NK-92 (cell line): Measurements from ENCODE around the gene IGFN1.

Experiments used
- DNase-seq: peaks from one replicate; lab custom pipeline; 2025; ENCODE audit not compliant: unreplicated experiment; lab: John Stamatoyannopoulos, UW

IGFN1 gene

DNA sequence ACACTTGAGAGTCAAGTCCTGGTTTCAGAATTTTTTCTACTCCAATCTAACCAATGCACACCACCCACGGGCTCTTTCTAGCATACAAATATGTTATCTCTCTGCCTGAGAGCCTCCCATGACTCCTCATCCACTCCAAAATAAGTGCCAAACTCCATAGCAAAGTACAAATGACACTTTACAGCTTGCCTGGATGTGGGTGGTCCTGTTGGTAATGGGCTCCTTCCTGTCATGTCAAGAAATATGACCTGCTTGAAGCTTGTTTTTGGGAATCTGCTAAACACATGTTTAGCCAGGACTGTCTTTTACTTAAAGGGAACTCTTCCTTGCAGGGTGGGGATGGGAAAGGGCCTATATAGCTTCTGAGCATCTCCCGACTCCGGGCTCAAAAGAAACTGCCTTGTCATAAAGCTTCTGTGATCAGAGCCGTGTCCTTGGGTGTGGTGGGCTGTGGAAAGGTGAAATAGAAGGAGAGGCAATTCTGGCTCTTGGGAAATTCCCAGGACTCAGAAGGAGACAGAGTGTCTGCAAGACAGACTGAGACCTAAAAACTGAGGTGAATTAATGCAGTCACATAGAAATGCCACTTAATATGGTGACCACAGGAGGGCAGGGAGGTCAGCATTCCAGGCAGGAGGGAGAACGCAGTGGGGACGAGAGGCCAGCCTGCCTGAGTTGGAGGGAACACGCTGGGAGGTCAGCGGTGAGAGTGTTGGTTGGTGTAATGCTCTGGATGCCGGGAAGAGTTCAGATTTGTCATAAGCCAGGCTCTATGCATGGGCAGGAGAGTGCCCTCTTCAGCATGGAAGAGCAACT, 6.1 kb upstream of the IGFN1 start:
- DNase-seq: no peak

DNA sequence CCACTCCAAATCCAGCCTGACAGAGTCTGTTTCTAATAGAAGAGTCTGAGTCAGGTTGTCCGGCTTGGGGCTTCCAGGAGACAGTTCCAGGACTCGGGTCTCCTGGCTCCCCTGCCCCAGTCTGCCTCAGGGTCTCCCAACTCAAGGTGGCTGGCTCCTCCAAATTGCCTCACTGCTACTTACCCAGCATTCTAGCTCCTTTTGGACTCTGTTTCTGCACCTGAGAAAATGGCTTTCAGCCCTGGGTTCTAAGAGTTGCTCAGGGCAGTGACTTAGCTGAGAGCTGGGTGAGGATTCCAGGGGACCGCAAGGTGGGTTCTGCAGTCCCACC, 5.5 kb upstream of the IGFN1 start:
- DNase-seq: no peak

DNA sequence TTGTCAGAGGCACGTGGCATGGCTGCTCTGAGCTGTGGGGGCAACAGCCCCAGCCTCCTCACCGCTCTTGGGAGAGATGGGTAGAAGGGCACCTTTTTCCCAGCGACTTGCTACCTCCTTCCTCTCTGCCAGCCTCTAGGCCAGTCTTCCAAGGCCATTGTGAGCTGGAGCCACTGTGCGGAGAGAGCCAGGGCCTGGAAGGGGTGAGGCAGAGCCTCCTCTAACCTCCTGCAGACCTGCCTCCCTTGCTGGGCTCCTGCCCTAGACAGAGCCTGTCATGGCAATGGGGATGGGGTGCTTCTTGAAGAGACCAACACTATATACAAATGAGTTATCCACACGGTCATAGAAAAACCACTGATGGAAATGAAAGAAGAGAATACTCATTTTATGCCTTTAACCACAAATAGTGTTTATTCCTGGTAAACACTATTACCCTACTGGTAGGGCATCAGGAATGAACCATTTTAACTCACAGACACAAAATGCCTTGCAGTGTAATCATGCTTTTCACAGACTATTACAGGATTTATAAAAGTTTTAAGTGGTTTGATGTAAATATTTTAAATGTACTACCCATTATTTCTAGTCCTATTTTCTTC, 5.0 kb upstream of the IGFN1 start:
- DNase-seq: no peak

DNA sequence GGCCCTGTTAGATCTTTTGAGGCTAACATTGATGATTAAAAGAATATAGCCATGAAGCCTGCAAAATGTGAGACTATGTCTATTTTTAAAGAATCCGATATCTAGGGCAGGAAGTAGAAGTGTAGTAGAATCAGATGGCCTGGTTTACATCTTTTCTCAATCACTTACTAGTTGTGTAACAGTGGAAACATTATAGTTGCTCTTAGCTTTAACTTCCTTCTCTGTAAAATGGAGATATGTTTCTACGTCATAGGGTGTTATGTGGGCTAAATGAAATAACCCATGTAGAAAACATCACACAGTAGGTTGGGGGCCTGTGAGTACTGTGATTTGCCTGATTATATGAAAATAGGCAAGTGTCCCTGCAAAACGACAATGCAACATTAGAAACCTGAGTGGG, 4.4 kb upstream of the IGFN1 start:
- no peak for DNase-seq

DNA sequence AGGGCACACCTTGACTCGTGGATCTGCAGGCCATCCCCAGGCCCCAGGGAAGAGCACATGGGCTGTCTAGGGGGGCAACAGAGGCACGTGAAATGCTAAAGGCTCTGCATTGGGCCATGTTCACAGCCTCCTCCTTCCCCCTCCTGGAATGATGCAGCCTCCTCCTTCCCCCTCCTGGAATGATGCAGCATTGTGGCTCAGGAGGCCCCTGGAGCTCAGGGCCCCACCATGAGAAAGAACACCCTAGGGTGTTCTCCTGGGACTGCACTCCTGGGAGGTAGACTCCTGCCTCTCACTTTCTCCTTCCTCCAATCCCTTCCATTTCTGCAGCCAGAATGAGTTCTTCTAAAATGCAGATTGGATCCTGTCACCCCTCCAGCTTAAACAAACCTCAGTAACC, 1.5 kb upstream of the IGFN1 start:
- no peak for DNase-seq

DNA sequence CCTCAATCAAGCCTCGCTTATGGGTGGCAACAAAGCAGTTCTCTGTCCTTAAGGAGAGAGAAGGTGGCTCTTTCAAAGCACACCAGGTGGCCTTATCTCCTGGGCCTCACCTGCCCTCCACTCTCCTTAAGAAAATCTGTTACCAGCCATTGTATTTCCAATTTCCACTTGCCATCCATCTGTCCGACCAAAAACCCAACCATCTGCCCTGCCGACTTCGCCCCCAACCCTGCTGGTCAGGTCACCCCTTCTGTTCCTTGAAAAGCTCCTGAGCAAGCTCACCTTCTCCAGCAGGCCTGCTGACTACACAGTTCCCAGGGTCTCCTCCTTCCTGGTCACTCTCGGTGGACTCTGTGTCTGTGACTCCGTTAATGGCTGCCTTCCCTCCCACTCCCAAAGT, 619 bp upstream of the IGFN1 start:
- no peak for DNase-seq

DNA sequence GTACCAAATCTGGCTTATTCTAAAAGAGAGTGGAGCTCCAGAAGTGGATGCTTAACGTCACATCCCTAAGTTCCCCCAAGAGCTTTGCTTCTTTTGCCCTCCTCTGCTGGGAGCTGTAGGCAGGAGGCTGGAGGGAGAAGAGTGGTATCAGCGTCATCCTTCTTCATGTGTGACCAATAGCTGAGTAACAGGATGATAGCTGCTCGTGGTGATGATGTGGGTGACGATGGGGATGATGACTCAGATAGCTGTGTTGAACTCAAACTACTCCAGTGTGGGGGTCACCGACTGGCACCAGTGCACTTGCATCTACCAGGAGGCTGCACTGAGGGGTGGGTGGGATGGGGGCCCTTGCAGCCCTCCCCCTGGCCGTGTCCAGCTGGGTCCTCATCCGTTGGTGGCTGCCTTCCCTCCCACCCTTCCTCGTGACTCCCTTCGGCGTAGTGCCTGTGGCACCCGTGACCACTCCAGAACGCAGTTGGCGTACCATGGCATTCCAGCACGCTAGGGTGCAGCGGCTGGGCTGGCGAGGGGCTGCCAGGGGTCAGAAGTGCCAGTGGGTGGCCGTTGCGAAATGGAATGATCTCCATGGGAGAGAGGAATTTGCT, 1.1 kb downstream of the IGFN1 start:
- DNase-seq: no peak

DNA sequence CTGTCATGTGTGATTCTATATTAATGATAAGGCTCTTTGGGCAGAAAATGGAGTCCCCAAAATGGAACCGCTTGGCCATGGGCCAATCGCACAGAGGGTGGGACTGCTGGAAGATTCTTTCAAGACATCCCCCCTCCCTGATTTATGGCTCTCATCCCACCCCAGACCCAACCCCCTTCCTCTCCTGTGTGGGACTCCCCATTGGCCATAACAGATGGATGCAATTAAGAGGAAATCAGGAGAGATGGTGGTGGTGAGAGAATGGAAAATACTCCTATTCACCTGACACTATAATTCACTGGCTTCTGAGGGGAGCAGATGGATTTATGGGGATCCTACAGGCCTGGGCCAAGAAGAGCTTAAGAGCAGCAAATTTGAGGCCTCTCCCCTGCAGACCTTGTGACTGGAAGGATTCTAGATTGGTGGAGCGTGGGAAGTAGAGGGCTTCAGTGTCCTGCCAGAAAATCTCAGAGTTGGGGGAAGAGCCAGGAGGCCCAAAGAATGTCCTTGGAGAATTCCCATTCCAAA, 1.7 kb downstream of the IGFN1 start:
- no peak for DNase-seq

DNA sequence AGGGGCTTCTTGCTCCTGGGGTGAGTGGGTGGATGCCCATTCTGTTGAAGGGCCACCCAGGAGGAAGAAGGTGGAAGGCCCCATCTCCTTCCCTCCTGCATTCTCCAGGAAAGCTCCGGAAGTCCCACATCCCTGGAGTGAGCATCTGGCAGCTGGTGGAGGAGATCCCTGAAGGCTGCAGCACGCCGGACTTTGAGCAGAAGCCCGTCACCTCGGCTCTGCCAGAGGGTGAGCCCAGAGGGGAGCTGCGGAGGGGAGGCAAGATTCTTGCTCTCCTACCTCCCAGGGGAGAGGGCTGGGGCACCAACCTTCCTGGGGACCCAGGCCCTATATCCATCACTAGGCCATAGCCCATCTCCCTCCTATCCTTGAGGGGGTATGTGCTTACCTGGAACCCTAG, 3.4 kb downstream of the IGFN1 start:
- no peak for DNase-seq

DNA sequence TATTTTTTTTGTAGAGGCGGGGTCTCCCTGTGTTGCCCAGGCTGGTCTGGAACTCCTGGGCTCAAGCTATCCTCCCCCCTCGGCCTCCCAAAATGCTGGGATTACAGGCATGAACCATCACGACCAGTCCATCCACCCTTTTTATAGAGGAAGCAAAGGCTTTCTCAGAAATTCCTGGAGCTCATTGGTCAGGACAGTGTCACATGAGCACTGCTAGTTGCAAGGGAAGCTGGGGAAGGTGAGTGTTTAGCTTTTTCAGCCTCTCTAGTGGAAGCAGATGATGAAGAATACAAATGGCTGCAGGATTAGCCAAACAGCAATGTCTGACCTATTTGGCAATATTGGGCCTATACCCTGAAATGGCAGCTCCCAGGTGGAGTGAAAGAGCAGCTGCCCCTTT, 8.0 kb downstream of the IGFN1 start:
- DNase-seq: no peak

DNA sequence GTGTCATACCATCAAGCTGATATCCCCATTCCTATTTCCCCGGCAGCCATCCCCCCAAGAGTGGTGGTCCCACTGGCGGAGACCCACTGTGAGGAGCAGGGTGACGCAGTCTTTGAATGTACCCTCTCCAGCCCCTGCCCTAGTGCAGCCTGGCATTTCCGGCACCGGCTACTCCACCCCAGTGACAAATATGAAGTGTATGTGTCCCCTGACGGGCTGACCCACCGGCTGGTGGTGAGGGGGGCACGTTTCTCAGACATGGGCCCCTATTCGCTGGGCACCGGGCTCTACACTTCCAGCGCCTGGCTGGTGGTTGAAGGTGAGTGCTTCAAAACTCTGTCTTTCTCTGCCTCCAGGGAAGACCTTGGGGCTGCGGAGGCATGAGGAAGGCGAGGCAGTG, 14.4 kb downstream of the IGFN1 start:
- DNase-seq: no peak

DNA sequence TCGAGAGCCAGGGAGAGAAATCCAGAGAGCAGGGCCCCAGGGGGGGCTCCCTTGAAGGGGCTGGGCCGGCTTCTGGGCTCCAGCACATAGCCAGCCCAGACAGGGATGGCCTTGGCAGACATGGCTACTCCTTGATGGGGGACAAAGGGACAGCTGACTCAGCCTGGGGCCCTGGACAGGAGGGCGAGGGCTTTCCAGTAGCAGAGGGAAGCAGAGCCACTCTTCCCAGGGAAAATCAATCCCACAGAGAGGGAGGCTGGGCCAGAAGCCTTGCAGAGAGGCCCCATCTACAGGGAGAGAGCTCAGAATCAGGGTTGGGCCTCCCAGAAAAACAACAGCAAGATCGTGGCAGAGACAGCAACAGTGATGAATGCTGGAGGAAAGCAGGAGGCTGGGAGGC, 15.6 kb downstream of the IGFN1 start:
- no peak for DNase-seq

DNA sequence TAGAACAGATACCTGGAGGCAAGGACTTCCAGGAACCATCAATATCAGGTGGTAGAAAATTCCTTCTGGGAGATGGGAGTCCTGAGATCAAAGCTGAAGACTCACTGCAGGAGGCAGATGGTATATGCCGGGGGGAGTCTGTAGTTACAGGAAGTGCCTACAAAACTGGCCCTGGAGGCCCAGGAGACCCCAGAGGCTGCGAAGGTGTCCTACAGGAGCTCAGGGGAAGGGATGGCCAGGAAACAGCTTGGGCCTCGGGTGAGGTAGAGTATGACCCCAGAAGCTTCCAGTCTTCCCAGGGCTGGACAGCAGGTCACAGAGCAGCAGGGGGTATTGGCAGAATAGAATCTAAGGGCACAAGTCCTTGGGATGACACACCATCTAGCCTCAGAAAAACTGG, 16.4 kb downstream of the IGFN1 start:
- no peak for DNase-seq

DNA sequence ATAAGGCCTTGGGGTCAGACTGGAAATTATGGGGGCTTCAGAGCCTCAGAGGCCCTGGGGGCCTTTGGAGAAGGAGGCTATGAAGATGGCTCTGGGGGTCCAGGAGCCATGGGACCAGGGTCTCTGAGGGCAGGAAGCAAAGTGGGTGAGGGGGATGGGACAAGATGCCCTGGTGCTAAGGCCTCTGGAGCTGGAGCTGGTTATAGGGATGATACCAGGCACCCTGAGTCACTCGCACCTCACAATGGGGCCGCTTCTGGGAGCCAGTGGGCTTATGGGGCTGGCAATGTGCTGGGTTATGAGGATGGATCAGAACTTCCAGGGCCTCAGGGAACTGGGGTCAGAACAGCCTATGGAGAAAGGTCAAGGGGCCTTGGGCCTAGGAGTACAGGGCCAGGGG, 17.6 kb downstream of the IGFN1 start:
- DNase-seq: no peak

DNA sequence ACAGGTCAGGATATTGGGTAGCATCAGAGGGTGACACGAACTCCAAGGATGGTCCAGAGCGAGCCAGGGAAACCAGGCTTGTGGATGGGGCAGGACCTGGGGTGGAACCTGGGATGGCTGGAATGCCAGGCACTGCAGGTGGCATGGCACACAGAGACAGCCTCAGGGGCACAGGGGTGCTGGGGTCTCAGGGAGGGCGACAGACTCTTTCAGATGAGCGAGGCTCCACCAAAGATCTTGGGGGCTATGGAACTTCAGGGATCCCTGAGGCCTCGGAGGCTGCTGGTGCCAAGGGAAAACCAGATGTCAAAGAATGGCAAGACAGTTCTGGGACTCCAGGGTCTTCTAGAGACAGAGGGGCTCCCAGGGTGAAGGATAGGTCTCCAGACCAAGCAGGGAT, 21.4 kb downstream of the IGFN1 start:
- DNase-seq: no peak

DNA sequence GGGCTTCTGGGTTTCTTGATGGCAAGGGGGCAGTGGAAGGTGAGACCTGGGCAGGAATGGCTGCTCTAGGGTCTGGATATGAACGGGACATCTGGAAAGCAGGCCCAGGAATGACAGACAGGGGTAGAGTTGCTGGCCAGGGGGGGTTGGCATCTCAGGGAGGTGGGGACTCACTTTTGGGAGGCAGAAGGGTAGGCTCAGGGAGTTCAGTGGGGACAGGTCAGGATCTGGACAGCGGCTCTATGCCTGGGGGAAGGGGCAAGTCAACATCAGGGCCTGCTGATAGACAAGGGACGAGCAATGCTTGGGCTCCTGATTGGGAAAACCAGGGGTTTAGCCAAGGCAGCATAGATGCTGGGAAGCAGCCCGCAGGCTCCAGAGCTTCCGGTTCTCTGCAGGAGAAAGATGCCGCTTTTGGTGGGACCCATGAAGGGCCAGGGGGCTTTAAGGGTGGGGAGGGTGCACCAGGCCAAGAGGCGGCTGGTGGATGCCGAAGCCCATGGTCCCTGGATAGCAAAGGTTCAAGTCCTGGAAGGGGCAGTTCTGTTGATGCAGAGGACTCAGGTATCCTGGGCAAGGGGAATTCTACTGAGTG, 21.9 kb downstream of the IGFN1 start:
- no peak for DNase-seq

DNA sequence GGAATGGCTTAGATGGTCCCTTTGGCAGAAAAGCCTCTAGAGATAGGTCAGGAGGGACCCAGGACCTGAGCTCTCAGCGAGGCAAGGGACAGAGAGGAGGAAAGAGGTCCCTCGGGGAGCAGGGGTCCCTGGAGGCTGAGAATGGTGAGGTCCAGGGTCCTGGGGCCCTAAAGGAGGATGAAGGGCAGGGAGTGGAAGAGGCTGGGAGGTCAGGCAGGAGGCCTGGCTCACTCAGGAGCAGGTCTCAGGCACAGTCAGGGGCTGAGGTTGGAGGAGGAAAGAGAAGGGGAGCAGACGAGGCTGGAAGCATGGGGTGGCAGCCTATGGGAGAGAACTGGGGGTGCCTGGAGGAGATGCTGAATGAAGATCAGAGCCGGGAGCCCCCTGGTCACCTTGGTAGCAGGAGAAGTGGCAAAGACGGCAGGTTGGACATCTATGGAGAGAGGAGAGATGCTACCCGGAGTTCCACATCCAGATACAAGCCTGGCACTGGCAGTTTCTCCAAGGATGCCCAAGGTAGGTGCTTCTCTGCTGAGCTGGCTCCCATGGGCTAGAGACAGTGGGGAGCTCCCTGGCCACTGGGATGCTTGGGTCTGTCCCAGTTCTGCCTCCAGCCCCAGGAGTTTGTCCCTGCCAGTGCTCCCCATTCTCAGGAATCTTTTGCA, 22.6 kb downstream of the IGFN1 start:
- no peak for DNase-seq

DNA sequence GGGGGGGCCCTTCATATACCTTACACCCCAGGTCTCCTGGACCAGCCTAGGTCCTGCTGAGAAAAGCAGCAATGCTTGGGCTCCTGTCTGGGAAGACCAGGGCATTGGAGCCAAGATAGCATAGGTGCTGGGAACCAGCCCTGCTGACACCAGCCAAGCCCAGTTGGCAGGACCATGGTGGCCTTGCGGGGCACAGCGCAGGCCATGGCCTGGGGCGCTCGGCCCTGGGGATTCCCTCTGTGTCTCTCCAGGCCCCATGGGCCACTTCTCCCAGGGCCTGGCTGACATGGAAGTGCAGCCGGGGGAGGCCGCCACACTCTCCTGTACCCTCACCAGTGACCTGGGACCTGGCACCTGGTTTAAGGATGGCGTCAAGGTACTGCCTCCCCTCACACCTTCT, 23.3 kb downstream of the IGFN1 start:
- no peak for DNase-seq

DNA sequence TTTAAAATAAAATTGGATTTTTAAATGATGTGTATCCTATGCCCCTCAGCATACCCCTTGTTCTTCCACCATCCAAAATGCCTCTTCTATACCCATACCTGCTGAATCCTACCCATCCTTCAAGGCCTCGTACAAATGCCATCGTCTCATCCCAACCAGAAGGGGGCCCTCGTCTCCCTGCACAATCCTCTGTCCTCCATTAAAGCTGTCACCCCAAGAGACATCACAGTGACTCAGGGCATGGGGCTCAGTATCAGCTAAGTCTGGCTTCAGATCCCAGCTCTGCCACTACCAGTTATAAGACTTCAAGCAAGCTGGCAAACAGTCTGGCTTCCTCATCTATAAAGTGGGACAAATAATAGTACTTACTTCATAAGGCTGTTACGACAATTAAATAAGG, 23.8 kb downstream of the IGFN1 start:
- no peak for DNase-seq

DNA sequence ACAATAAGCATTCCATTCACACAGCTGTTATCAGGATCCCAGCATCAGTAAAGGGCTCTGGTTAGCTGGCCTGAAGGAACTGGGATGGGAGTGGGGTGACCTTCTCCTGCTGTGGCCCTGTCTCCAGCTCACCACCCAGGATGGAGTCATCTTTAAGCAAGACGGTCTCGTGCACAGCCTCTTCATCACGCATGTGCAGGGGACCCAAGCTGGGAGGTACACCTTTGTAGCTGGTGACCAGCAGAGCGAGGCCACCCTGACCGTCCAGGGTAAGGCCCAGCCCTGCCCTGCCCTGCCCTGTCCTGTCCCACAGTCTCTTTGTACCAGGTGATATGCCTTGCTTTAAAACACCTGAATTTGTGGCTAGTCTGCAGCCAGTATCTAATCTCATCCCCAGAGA, 24.3 kb downstream of the IGFN1 start:
- no peak for DNase-seq

DNA sequence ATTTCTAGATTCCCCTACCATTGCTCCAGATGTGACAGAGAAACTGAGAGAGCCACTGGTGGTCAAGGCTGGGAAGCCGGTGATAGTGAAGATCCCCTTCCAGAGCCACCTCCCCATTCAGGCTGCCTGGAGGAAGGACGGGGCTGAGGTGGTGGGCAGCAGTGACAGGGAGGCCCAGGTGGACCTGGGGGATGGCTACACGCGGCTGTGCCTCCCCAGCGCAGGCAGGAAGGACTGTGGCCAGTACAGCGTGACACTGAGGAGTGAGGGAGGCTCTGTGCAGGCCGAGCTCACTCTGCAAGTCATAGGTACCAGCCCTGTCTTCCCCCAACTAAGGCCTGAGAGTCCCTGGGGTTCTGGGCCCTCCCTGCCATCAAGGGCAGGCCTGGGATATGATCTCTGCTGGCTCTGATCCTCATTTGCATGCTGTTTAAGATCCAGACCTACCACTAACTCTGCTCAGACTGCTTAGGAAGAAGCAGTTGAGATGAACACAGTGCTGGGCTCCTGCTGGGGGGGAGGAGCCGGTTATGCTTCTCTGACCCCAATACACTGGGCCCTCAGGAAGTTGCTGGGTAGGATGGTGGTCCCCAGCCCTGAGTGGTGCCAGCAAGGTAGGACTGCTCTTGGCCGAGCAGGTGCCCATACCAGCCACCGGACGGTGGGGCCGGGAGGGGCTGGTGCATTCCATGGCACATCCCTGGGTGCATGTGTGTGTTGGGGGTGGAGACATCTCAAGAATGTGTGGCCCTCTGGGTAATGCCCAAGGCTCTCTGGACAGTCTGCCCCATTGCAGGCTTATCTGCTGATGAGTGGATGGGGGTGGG, 25.1 kb downstream of the IGFN1 start:
- no peak for DNase-seq
